ENCODE data around the gene GBF1.

GRCh38 chr10:102396730-102397151, 151.4 kb downstream of the GBF1 start:
- TF ChIP-seq, protein P1, sequence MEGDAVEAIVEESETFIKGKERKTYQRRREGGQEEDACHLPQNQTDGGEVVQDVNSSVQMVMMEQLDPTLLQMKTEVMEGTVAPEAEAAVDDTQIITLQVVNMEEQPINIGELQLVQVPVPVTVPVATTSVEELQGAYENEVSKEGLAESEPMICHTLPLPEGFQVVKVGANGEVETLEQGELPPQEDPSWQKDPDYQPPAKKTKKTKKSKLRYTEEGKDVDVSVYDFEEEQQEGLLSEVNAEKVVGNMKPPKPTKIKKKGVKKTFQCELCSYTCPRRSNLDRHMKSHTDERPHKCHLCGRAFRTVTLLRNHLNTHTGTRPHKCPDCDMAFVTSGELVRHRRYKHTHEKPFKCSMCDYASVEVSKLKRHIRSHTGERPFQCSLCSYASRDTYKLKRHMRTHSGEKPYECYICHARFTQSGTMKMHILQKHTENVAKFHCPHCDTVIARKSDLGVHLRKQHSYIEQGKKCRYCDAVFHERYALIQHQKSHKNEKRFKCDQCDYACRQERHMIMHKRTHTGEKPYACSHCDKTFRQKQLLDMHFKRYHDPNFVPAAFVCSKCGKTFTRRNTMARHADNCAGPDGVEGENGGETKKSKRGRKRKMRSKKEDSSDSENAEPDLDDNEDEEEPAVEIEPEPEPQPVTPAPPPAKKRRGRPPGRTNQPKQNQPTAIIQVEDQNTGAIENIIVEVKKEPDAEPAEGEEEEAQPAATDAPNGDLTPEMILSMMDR (IDR thresholded peaks at IDR 0.05; ENCODE audit: low read depth, low read length) = no peak
- TF ChIP-seq EZH2phosphoT487 (IDR thresholded peaks at IDR 0.05; ENCODE audit: low read depth) = no peak
